ENCODE measurements around the gene FAH. TPM values are rescaled to one million over a fixed set of nuclear protein-coding genes. Genes with fewer than 3 reads are reported as not detected.

FAH gene
- total and polyA plus RNA-seq, 9 of the 15 experiments (the other 6 are each of a cell fraction or from before 2014, with no cell fraction given), result 66.8 to 310 (median 103) TPM

- no peak for TF ChIP-seq RERE (CRISPR knock-in tag; IDR thresholded peaks at IDR 0.05; ENCODE audit: borderline replicate concordance)
Measured at GRCh38 chr15:80110920-80111319, 41.9 kb upstream of the FAH start (continued).

GRCh38 chr15:80114114-80114513, 38.7 kb upstream of the FAH start:
- CTCF ChIA-PET (ENCODE audit: low intra/inter-chr PET ratio), result no interaction called here
- no peaks in the 10 kb centered on the region; a peak in 1 of 5 replicates for H3K4me1 ChIP-seq (replicated peaks in 1 of 2; ENCODE audit: control insufficient read depth in 2 of 2, insufficient read depth in 2 of 2, low read length in 2 of 2)
- H3K27ac ChIP-seq (ENCODE audit: extremely low read depth, low read depth, low read length), result no peak overlapping the region
- no peak for ATAC-seq
- H3K9ac ChIP-seq (ENCODE audit: insufficient read depth in 1 of 2, low read depth in 2 of 2, low read length in 2 of 2), result no peak overlapping the region
- no peak overlapping the region for H3K4me2 ChIP-seq (ENCODE audit: insufficient read depth, low read length)
- 77% methylated on average over 4 of the region's 4 CpGs for WGBS (ENCODE audit: insufficient coverage, low coverage, missing lambda C conversion rate)
- no peaks in the 10 kb centered on the region for H3K36me3 ChIP-seq (ENCODE audit: control insufficient read depth, insufficient read depth, low read length)
- TF ChIP-seq HMG20A (CRISPR knock-in tag; conservative IDR thresholded peaks at IDR 0.05), result no peak
- H4K20me1 ChIP-seq (replicated peaks; ENCODE audit: control insufficient read depth, insufficient read depth, low read length), result peaks cover 5% of the 10 kb centered on the region; the same call in 1 of the 2 replicates
- H2AFZ ChIP-seq (ENCODE audit: low read depth, low read length), result no peak overlapping the region
- POLR2A ChIA-PET, result interaction anchor here (1.1 to 1.2 kb wide), 2 partner anchors 37 to 54 kb away, joined by 3 read pairs; no protein-coding TSS in a partner anchor
- no peaks in the 10 kb centered on the region for H3K27me3 ChIP-seq (ENCODE audit: control insufficient read depth in 2 of 2, insufficient read depth in 2 of 2, low read length in 2 of 2)
- no peaks in the 10 kb centered on the region for H3K9me1 ChIP-seq (ENCODE audit: control insufficient read depth, insufficient read depth, low read length)
- DNase-seq (ENCODE audit: extremely low read depth in 1 of 4, low spot score in 3 of 4), result no peak
- in situ Hi-C loops (cut with MboI) (no loop called here), intact Hi-C loops (cut with micrococcal nuclease) (no loop called here)
- no peak for FAIRE-seq
- H3K9me3 ChIP-seq (replicated peaks; ENCODE audit: control insufficient read depth, insufficient read depth, low read depth, low read length), result no peaks in the 10 kb centered on the region
- BruUV-seq (replicated peaks), result no TSS peak
- H3K4me3 ChIP-seq, result no peak overlapping the region
- peaks cover 65% of the 10 kb centered on the region for H3K79me2 ChIP-seq (ENCODE audit: control insufficient read depth, insufficient read depth, low read length)

Data from K562 (cell line).